A673 (cell line): ENCODE measurements around the gene SPATA6L. TPM values are rescaled to one million over a fixed set of nuclear protein-coding genes. Genes with fewer than 3 reads are reported as not detected.

Experiments used
- BruUV-seq: library from RNA; stranded (reverse); fragments of 400-500 nt; replicated peaks from 2 replicates; lab custom pipeline; 2021; lab: Mats Ljungman, UMichigan
- CTCF ChIA-PET: fragments of 300-600 bp; sonication (Branson Sonifier 250); formaldehyde crosslinking; loops from one replicate; lab custom pipeline; 2022; ENCODE audit warnings: antibody characterized with exemption; lab: Charles Lee
- POLR2A ChIA-PET: fragments of 300-600 bp; sonication (Branson Sonifier 250); formaldehyde crosslinking; loops from one replicate; lab custom pipeline; 2022; ENCODE audit warnings: antibody characterized with exemption; ENCODE audit not compliant: low non-redundant PET; lab: Charles Lee
- DNase-seq: peaks from one replicate; pipeline ENCODE4 v3.0.0-alpha.2; 2015; ENCODE audit warnings: low spot score
- H3K27ac ChIP-seq: fragments of 200-600 bp; sonication (generic); 2 replicates; pipeline ENCODE4 v1.5.1; 2016; ENCODE audit warnings: mixed run types, low read depth, mild to moderate bottlenecking, mixed read lengths, antibody characterized with exemption, low read length; ENCODE audit not compliant: poor library complexity, severe bottlenecking
- H3K27me3 ChIP-seq: fragments of 200-600 bp; sonication (generic); replicated peaks from 2 replicates; pipeline ENCODE4 v1.6.1; 2017; ENCODE audit warnings: mixed run types, low read depth, mild to moderate bottlenecking, mixed read lengths, antibody characterized with exemption, low read length; ENCODE audit not compliant: insufficient read depth, poor library complexity
- H3K36me3 ChIP-seq: fragments of 200-600 bp; sonication (generic); 2 replicates; pipeline ENCODE4 v1.6.1; 2016; ENCODE audit warnings: mixed run types, mild to moderate bottlenecking, mixed read lengths, antibody characterized with exemption, low read length; ENCODE audit not compliant: insufficient read depth, poor library complexity, severe bottlenecking
- H3K4me1 ChIP-seq: fragments of 200-600 bp; sonication (generic); 2 replicates; pipeline ENCODE4 v1.6.1; 2017; ENCODE audit warnings: mixed run types, mild to moderate bottlenecking, mixed read lengths, antibody characterized with exemption, low read length; ENCODE audit not compliant: insufficient read depth, poor library complexity, severe bottlenecking
- H3K4me3 ChIP-seq: fragments of 200-600 bp; sonication (generic); 2 replicates; pipeline ENCODE4 v1.5.1; 2016; ENCODE audit warnings: low read depth, mixed run types, mild to moderate bottlenecking, mixed read lengths, low read length; ENCODE audit not compliant: poor library complexity, severe bottlenecking
- H3K9me3 ChIP-seq: fragments of 200-600 bp; sonication (generic); 2 replicates; pipeline ENCODE4 v1.6.1; 2016; ENCODE audit warnings: mixed run types, low read depth, mild to moderate bottlenecking, mixed read lengths, antibody characterized with exemption, low read length; ENCODE audit not compliant: poor library complexity, severe bottlenecking
- EZH2 ChIP-seq: fragments of 200-600 bp; sonication (generic); IDR thresholded peaks from 2 replicates; pipeline ENCODE4 v1.6.1; 2017; ENCODE audit warnings: borderline replicate concordance, low read depth, mild to moderate bottlenecking, mixed read lengths, antibody characterized with exemption, low read length; ENCODE audit not compliant: poor library complexity, severe bottlenecking
- intact Hi-C: fragments of 100-400 bp; cut with micrococcal nuclease; formaldehyde crosslinking; loops from one replicate; pipeline ENCODE4 v1.10.0; 2022; ENCODE audit not compliant: unreplicated experiment
- total RNA-seq: library from RNA; stranded (reverse); gene quantifications from 2 replicates; pipeline ENCODE4 v1.2.3, GENCODE V29; 2021
- TF ChIP-seq, protein P1 (sequence below): fragments of 300-800, 200-600 bp; sonication (generic); conservative IDR thresholded peaks from 2 replicates; pipeline ENCODE4 v1.5.1; 2017; ENCODE audit warnings: low read depth, mild to moderate bottlenecking, antibody characterized with exemption, low read length, moderate library complexity, mixed read lengths

The SPATA6L gene
- total RNA-seq, 1 experiment from 2014 or later, result 21.2 TPM

DNA sequence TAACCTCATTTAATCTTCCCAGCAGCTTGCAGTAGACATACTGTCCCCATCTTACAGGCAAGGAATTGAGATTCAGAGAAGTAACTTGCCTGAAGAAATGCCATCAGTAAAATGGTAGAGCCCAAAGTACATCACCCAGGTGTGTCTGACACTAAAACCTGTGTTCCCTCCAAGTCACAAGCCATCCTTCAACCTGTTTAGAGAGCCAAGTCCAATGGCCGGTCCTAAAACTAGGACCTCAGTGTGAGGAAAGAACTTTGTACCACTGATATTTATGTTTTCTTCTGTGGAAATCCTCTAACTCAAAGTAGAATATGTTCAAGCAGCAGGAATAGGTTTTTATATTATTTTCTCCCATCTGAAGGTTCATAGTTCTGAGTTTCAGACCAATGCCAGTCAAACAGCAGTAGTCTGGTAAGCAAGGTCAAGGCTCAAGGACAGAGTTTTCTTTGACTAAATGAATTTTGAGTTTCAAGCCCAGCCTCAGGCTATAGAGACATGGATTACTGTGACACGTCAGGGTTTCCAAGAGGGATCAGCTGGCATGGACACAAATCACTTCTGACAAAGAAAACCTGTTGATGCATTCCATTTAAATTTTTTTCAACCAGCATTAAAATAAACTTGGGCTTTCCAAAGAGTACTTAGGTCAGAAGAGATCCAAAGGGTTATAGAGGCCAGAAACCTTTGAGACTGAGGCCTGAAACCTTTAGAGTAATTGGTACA lies 85.1 kb downstream of the SPATA6L start:
- Histone ChIP-seq H3K9me3 (no peaks in the 10 kb centered on the region), H3K4me1 (peaks cover 16% of the 10 kb centered on the region), H3K4me3 (no peak overlapping the region), H3K27ac (no peak overlapping the region), H3K27me3 (no peaks in the 10 kb centered on the region), H3K36me3 (peaks cover 20% of the 10 kb centered on the region)
- DNase-seq, result no peak
- BruUV-seq, result no TSS peak
- no peak for TF ChIP-seq EZH2
- TF ChIP-seq, protein P1, sequence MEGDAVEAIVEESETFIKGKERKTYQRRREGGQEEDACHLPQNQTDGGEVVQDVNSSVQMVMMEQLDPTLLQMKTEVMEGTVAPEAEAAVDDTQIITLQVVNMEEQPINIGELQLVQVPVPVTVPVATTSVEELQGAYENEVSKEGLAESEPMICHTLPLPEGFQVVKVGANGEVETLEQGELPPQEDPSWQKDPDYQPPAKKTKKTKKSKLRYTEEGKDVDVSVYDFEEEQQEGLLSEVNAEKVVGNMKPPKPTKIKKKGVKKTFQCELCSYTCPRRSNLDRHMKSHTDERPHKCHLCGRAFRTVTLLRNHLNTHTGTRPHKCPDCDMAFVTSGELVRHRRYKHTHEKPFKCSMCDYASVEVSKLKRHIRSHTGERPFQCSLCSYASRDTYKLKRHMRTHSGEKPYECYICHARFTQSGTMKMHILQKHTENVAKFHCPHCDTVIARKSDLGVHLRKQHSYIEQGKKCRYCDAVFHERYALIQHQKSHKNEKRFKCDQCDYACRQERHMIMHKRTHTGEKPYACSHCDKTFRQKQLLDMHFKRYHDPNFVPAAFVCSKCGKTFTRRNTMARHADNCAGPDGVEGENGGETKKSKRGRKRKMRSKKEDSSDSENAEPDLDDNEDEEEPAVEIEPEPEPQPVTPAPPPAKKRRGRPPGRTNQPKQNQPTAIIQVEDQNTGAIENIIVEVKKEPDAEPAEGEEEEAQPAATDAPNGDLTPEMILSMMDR, result no peak
- POLR2A ChIA-PET, result no interaction called here
- CTCF ChIA-PET, result no interaction called here
- intact Hi-C loops, result no loop called here

DNA sequence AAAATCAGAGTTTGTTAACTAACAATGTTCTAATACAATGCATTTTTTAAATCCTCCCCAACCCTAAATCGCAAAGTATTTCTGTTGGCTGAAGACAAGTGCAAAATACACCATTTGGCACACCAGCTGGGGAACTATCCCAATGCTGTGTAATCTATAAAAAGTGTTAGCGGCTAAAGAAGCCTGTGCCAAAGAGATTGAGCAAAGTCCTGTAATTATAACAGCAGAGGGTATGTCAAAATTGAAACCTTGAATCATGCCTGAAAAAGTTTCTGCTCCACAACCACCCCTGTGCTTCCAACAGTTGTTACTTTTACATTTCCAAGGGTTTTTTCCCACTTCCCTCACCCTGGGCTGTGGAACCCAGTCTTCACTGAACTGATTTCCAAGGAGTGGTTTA lies 87.3 kb downstream of the SPATA6L start:
- H3K36me3 ChIP-seq, result peaks cover 9% of the 10 kb centered on the region
- ChIA-PET POLR2A (no interaction called here), CTCF (no interaction called here)
- TF ChIP-seq, protein P1, result no peak
- TF ChIP-seq EZH2, result no peak
- peaks cover 26% of the 10 kb centered on the region for H3K4me1 ChIP-seq
- no peak overlapping the region for H3K27ac ChIP-seq
- DNase-seq, result no peak
- no peaks in the 10 kb centered on the region for H3K9me3 ChIP-seq
- no TSS peak for BruUV-seq
- H3K4me3 ChIP-seq, result no peak overlapping the region
- intact Hi-C loops, result no loop called here
- H3K27me3 ChIP-seq, result no peaks in the 10 kb centered on the region

DNA sequence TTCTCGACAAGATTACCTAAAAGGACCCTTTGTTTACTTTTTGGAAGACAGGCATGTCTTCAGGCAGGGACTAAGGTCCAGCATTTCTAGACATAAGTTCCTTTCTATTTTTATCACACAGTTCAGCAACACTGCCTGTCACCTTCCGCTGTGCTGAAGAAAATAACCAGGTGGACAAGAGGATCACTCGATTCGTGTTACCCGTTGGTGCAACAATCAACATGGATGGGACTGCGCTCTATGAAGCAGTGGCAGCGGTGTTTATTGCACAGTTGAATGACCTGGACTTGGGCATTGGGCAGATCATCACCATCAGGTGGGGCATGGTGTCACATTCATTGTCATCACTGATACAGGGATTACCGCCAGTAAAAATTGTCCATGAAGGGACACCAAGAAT lies 89.8 kb downstream of the SPATA6L start:
- BruUV-seq, result no TSS peak
- no peaks in the 10 kb centered on the region for H3K9me3 ChIP-seq
- H3K27ac ChIP-seq, result no peak overlapping the region
- ChIA-PET POLR2A (no interaction called here), CTCF (no interaction called here)
- no peak for DNase-seq
- TF ChIP-seq EZH2, result no peak
- TF ChIP-seq, protein P1, result no peak
- no peak overlapping the region for H3K4me3 ChIP-seq
- intact Hi-C loops, result no loop called here
- no peaks in the 10 kb centered on the region for H3K27me3 ChIP-seq
- peaks cover 6% of the 10 kb centered on the region for H3K36me3 ChIP-seq
- peaks cover 41% of the 10 kb centered on the region for H3K4me1 ChIP-seq
